Skeletal muscle tissue (tissue), 4 donors: ENCODE data around the gene INPP5A. TPM values are rescaled to one million over a fixed set of nuclear protein-coding genes. Genes with fewer than 3 reads are reported as not detected.

ENCODE experiments used
- H3K27ac ChIP-seq: one replicate; pipeline ENCODE4 v1.7.0; 2013; ENCODE audit warnings: mild to moderate bottlenecking, low read depth, low read length, inconsistent platforms
- H3K27me3 ChIP-seq, 3 donors: one replicate each; pipeline ENCODE4 v1.7.0; 2013; ENCODE audit warnings: low read length in 3 of 3; ENCODE audit not compliant: control insufficient read depth in 3 of 3, insufficient read depth in 3 of 3
- H3K36me3 ChIP-seq, 3 donors: one replicate each; pipeline ENCODE4 v1.7.0; 2013; ENCODE audit warnings: low read length in 3 of 3; ENCODE audit not compliant: control insufficient read depth in 3 of 3, insufficient read depth in 3 of 3
- H3K4me1 ChIP-seq, 3 donors: one replicate each; pipeline ENCODE4 v1.7.0; 2013; ENCODE audit warnings: low read length in 3 of 3, mild to moderate bottlenecking in 3 of 3; ENCODE audit not compliant: control insufficient read depth in 3 of 3, insufficient read depth in 3 of 3
- H3K4me3 ChIP-seq, 3 donors: one replicate each; pipeline ENCODE4 v1.7.0; 2013; ENCODE audit warnings: low read length in 3 of 3
- H3K9ac ChIP-seq, 3 donors: one replicate each; pipeline ENCODE4 v1.7.0; 2013; ENCODE audit warnings: low read length in 3 of 3, mild to moderate bottlenecking in 3 of 3, moderate library complexity in 2 of 3, low read depth in 1 of 3
- H3K9me3 ChIP-seq, 3 donors: one replicate each; pipeline ENCODE4 v1.7.0; 2013; ENCODE audit warnings: low read length in 3 of 3; ENCODE audit not compliant: control insufficient read depth in 3 of 3
- total RNA-seq: library from RNA; depleted of rRNA; stranded (reverse); fragments of >200 nt; gene quantifications from one replicate; pipeline ENCODE4 v1.2.3, GENCODE V29; 2014
- donor health status: Osteomylitis.

Gene INPP5A
- total RNA-seq, 1 donor from 2014 or later = 50.6 TPM

- Histone ChIP-seq H3K4me3 (no peak overlapping the region), H3K27ac (no peak overlapping the region), H3K36me3 (peaks cover 0 to 5% (median 0%) of the 10 kb centered on the region in 3 donors), H3K27me3 (no peaks in the 10 kb centered on the region), H3K9ac (no peak overlapping the region), H3K9me3 (no peaks in the 10 kb centered on the region), H3K4me1 (peaks cover 58 to 90% (median 64%) of the 10 kb centered on the region in 3 donors)
These were observed 5.2 kb downstream of the INPP5A start for GRCh38 chr10:132542819-132543218.

- H3K9ac ChIP-seq = peak overlapping the region in 2 of 3 donors; percentile 3 to 33
- peaks cover 49 to 82% (median 56%) of the 10 kb centered on the region in 3 donors for H3K4me1 ChIP-seq
- no peaks in the 10 kb centered on the region for H3K9me3 ChIP-seq
- no peak overlapping the region for H3K27ac ChIP-seq
- H3K27me3 ChIP-seq = no peaks in the 10 kb centered on the region
- no peak overlapping the region for H3K4me3 ChIP-seq
- peaks cover 0 to 5% (median 0%) of the 10 kb centered on the region in 3 donors for H3K36me3 ChIP-seq
These were observed 6.5 kb downstream of the INPP5A start for GRCh38 chr10:132543916-132544743.

DNA sequence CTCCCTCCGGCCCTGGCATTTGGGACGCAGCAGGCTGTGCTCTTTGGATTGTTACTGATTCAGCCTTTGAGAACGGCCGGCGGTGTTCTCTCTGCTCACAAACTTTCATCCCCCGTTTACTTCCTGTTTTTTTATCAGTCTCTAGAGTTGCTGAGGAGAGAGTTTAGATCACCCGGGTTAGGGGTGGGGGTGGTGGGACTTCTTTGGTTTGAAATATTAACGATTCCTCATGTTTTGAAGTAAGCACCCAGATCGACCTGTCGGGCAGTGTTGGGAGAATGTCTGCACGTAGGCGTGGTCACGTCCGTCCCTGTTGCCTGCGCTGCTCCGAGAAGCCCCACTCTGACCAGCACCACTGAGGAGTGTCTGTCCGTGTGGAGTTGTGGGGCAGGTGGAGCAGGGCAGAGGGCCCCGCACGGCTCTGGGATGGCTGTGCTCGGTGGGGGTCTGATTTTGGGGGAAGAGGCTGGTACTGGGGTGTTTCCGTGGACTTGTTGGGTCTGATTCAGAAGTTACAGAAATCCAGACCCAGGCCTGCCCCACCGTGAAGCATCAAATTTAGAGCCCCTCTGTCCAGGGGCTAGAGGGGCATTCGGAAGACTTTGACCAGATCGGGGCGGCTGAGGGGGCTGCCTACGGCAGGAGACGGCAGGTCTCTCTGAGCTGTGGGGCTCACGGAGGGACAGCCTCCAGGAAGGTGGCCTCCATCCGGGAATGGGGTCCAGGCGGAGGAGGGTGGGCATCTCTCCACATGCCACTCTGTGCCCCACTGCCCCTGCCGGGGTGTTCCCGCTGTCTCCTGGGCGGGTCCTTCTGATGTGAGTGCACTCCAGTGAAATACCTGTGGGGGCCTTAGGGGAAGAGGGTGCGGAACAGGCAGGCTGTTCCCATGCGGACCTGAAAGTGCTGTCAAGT, 7.4 kb downstream of the INPP5A start:
- Histone ChIP-seq H3K4me1 (peaks cover 42 to 82% (median 53%) of the 10 kb centered on the region in 3 donors), H3K27ac (no peak overlapping the region), H3K9ac (peak overlapping the region in 1 of 3 donors; percentile 3), H3K4me3 (no peak overlapping the region), H3K27me3 (no peaks in the 10 kb centered on the region), H3K9me3 (no peaks in the 10 kb centered on the region), H3K36me3 (peaks cover 0 to 5% (median 0%) of the 10 kb centered on the region in 3 donors)

DNA sequence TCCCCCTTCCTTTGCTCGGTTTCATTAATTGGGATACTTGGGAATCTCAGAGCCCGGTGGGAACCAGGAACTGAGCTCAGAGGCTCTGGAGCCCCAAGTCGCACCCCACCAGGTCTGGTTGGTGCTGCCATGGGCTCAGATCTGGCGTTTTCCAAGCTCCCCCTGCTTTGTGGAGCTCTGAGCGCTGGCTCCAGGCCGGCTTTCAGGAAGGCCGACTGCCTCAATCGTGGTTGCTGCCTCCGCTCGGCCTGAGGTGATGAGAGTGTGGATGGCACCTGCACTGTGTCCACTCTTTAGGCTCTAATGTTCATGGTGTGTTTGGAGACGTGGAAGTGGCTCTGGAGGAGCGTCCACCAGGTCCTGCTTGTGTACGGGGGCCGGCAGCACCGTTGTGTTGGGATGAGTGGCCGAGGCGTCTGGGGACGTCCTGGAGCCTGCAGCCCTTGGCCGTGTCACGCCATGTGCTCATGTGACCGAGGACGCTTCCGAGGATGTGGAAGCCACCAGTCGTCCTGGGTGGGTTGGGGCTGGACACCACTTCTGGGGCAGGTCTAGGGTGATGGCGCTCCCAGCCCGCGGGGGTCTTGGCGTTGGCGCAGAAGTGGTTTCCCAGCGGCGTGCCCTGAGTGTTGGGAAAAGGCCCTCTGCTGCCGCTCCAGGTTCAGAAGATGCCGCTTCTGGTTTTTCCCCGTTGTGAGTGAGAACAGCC, 8.2 kb downstream of the INPP5A start:
- H3K36me3 ChIP-seq = peaks cover 0 to 5% (median 0%) of the 10 kb centered on the region in 3 donors
- peaks cover 42 to 82% (median 53%) of the 10 kb centered on the region in 3 donors for H3K4me1 ChIP-seq
- no peak overlapping the region for H3K9ac ChIP-seq

DNA sequence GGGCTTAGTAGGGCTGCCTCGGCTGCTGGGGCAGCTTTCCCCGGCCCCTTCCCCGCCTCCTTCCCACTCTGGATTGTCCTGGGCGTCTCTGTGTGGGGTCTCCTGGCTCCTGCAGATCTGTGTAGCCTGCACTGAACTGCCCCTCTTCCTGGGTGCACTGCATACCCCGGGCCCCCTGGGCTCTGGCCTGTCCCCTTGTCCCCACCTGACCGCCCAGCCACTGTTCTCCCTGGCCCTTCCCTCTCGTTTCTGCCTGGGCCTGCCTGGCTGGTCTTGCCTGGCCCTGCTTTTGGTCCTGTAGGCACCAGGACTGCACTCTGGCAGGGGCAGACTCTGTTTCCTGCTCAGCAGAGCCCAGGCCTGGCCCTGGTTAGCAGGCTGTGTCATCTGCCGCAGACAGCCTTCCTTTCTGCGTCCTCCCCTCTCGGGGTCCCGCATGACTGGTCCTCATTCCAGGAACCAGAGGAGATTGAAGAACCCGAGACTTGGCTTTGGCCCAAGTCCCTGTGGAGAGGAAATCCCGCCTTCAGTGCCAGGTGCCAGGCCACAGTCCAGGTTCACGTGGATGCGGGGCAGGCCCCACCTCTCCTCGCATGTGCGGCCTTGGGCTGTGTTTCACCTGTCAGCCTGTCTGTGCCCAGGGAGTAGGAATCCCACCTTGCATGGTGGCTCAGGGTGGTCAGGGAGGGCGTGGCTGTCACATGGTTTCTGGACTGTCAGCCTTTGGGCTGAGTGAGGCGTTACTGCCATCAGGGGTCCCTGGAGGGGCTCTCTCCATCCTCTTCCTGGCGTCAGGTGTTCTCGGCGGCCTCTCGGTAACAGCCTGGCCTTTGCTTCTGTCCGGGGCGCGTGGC, 9.2 kb downstream of the INPP5A start:
- Histone ChIP-seq H3K27me3 (no peaks in the 10 kb centered on the region), H3K4me3 (no peak overlapping the region), H3K9me3 (no peaks in the 10 kb centered on the region), H3K4me1 (peaks cover 37 to 82% (median 49%) of the 10 kb centered on the region in 3 donors), H3K27ac (no peak overlapping the region), H3K9ac (peak overlapping the region in 1 of 3 donors; percentile 25), H3K36me3 (peaks cover 0 to 5% (median 0%) of the 10 kb centered on the region in 3 donors)

More for the DNA sequence above, 8.2 kb downstream of the INPP5A start:
- Histone ChIP-seq H3K27me3 (no peaks in the 10 kb centered on the region), H3K9me3 (no peaks in the 10 kb centered on the region), H3K27ac (no peak overlapping the region), H3K4me3 (no peak overlapping the region)

GRCh38 chr10:132547421-132547861, 9.9 kb downstream of the INPP5A start:
- H3K4me1 ChIP-seq = peaks cover 30 to 78% (median 42%) of the 10 kb centered on the region in 3 donors
- no peaks in the 10 kb centered on the region for H3K27me3 ChIP-seq
- no peaks in the 10 kb centered on the region for H3K9me3 ChIP-seq
- peaks cover 0 to 5% (median 0%) of the 10 kb centered on the region in 3 donors for H3K36me3 ChIP-seq
- no peak overlapping the region for H3K27ac ChIP-seq
- no peak overlapping the region for H3K9ac ChIP-seq
- no peak overlapping the region for H3K4me3 ChIP-seq

- Histone ChIP-seq H3K27ac (no peak overlapping the region), H3K9ac (no peak overlapping the region), H3K36me3 (peaks cover 0 to 5% (median 0%) of the 10 kb centered on the region in 3 donors), H3K27me3 (no peaks in the 10 kb centered on the region), H3K4me1 (peaks cover 28 to 75% (median 42%) of the 10 kb centered on the region in 3 donors), H3K4me3 (no peak overlapping the region), H3K9me3 (no peaks in the 10 kb centered on the region)
These were observed 10.7 kb downstream of the INPP5A start for GRCh38 chr10:132548106-132548823.

- H3K4me1 ChIP-seq = peaks cover 28 to 72% (median 40%) of the 10 kb centered on the region in 3 donors
These were observed 11.3 kb downstream of the INPP5A start for GRCh38 chr10:132548869-132549268.

More at GRCh38 chr10:132548869-132549268, 11.3 kb downstream of the INPP5A start:
- Histone ChIP-seq H3K9me3 (no peaks in the 10 kb centered on the region), H3K27me3 (no peaks in the 10 kb centered on the region), H3K4me3 (no peak overlapping the region), H3K27ac (no peak overlapping the region), H3K9ac (no peak overlapping the region), H3K36me3 (peaks cover 0 to 1% (median 0%) of the 10 kb centered on the region in 3 donors)
